ENCODE results near the gene EEF1AKMT3. TPM values are rescaled to one million over a fixed set of nuclear protein-coding genes. Genes with fewer than 3 reads are reported as not detected.

EEF1AKMT3 gene
- total and polyA plus RNA-seq, 2 experiments from 2014 or later: 1.3 to 5.3 TPM

DNA sequence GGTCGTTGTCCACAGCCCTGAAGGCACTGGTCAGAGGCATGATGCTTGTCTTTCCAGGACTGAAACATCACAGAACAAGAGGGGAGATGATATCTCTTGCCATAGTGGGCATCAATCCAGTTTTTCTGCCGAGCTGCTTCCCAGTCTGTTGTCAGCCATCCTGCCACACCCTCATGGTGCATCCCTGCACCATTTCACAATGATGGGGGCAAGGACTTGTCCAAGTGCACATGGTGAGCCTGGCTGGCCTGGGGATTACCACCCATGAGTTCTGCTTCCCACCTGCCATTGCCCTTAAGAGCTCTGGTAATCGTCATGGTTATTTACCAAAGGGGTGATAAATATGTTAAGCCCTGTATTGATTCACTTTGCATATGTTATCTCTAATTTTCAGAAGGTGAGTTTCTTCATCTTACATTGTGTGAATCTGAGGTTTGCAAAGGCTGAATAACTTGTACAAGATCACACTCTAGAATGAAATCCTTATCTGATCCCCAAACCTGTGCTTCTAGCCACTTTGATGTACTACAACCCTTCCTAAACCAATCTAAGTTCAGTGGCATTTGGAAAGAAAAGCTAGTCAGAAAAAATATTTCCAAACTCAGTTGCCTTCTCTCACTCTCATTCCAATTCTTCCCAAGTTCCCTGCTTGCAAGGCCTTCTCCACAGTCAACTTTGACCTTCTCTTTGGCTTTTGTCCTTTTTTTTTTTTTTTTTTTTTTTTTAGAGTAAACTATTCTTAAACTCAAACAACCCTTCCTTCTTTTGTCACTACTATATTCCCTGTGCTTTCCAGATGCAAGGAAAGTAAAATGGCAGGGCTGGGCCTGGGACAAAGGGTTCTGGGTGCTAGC is 43.8 kb downstream of the EEF1AKMT3 start (continued):
- TF ChIP-seq, protein P1, sequence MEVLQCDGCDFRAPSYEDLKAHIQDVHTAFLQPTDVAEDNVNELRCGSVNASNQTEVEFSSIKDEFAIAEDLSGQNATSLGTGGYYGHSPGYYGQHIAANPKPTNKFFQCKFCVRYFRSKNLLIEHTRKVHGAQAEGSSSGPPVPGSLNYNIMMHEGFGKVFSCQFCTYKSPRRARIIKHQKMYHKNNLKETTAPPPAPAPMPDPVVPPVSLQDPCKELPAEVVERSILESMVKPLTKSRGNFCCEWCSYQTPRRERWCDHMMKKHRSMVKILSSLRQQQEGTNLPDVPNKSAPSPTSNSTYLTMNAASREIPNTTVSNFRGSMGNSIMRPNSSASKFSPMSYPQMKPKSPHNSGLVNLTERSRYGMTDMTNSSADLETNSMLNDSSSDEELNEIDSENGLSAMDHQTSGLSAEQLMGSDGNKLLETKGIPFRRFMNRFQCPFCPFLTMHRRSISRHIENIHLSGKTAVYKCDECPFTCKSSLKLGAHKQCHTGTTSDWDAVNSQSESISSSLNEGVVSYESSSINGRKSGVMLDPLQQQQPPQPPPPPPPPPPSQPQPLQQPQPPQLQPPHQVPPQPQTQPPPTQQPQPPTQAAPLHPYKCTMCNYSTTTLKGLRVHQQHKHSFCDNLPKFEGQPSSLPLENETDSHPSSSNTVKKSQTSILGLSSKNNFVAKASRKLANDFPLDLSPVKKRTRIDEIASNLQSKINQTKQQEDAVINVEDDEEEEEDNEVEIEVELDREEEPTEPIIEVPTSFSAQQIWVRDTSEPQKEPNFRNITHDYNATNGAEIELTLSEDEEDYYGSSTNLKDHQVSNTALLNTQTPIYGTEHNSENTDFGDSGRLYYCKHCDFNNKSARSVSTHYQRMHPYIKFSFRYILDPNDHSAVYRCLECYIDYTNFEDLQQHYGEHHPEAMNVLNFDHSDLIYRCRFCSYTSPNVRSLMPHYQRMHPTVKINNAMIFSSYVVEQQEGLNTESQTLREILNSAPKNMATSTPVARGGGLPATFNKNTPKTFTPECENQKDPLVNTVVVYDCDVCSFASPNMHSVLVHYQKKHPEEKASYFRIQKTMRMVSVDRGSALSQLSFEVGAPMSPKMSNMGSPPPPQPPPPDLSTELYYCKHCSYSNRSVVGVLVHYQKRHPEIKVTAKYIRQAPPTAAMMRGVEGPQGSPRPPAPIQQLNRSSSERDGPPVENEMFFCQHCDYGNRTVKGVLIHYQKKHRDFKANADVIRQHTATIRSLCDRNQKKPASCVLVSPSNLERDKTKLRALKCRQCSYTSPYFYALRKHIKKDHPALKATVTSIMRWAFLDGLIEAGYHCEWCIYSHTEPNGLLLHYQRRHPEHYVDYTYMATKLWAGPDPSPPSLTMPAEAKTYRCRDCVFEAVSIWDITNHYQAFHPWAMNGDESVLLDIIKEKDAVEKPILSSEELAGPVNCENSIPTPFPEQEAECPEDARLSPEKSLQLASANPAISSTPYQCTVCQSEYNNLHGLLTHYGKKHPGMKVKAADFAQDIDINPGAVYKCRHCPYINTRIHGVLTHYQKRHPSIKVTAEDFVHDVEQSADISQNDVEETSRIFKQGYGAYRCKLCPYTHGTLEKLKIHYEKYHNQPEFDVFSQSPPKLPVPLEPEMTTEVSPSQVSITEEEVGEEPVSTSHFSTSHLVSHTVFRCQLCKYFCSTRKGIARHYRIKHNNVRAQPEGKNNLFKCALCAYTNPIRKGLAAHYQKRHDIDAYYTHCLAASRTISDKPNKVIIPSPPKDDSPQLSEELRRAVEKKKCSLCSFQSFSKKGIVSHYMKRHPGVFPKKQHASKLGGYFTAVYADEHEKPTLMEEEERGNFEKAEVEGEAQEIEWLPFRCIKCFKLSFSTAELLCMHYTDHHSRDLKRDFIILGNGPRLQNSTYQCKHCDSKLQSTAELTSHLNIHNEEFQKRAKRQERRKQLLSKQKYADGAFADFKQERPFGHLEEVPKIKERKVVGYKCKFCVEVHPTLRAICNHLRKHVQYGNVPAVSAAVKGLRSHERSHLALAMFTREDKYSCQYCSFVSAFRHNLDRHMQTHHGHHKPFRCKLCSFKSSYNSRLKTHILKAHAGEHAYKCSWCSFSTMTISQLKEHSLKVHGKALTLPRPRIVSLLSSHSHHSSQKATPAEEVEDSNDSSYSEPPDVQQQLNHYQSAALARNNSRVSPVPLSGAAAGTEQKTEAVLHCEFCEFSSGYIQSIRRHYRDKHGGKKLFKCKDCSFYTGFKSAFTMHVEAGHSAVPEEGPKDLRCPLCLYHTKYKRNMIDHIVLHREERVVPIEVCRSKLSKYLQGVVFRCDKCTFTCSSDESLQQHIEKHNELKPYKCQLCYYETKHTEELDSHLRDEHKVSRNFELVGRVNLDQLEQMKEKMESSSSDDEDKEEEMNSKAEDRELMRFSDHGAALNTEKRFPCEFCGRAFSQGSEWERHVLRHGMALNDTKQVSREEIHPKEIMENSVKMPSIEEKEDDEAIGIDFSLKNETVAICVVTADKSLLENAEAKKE (CRISPR knock-in tag; IDR thresholded peaks at IDR 0.05): no peak
- TF ChIP-seq ZNF114 (CRISPR knock-in tag; IDR thresholded peaks at IDR 0.05): no peak

DNA sequence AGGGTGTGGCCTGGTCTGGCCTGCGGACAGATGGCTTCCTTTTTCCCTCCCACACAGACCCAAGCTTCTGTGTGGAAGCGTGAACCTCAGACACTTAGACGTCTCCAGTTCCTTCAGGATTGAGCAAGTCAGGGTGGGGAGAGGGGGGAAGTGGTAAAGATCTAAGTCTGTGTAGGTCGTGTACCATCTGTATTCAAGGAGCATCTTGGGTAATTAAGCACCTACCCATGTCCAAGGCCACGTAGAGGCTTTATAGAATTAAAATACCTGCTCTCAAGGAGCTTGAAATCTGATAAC is 44.4 kb downstream of the EEF1AKMT3 start:
- no peaks in the 10 kb centered on the region; the same call in 1 of the 2 replicates for H3K9me2 ChIP-seq (ENCODE audit: insufficient read depth)
- DNase-seq (ENCODE audit: low spot score) (no peak), ATAC-seq (no peak)
- H3K4me1 ChIP-seq (ENCODE audit: insufficient read depth): 0 out of 2 replicates have a peak, but pooled peaks cover 5% of the 10 kb centered on the region
- no peaks in the 10 kb centered on the region for H3K27me3 ChIP-seq (ENCODE audit: insufficient read depth)
- H3K4me2 ChIP-seq: no peak overlapping the region
- H3K4me1 Mint-ChIP-seq: peaks cover 11% of the 10 kb centered on the region
- H3K79me2 ChIP-seq (replicated peaks; ENCODE audit: insufficient read depth): no peaks in the 10 kb centered on the region
- H3K9me3 Mint-ChIP-seq: no peaks in the 10 kb centered on the region
- no peak overlapping the region for H3K27ac ChIP-seq (ENCODE audit: low read depth)
- no peaks in the 10 kb centered on the region for H3K36me3 ChIP-seq (ENCODE audit: insufficient read depth)
- no peak overlapping the region for H3K27ac Mint-ChIP-seq
- no peak overlapping the region for H2AFZ ChIP-seq
- H3K27me3 Mint-ChIP-seq (ENCODE audit: insufficient read depth, low read depth, poor library complexity): peaks cover 19% of the 10 kb centered on the region
- peaks cover 16% of the 10 kb centered on the region; the same call in 2 of the 3 replicates for H3K36me3 Mint-ChIP-seq (ENCODE audit: low read depth)
- no peak overlapping the region for H3K4me3 Mint-ChIP-seq
- H4K20me1 ChIP-seq (replicated peaks; ENCODE audit: insufficient read depth): no peaks in the 10 kb centered on the region; the same call in 1 of the 2 replicates
- no peak overlapping the region for H3K4me3 ChIP-seq
- peaks cover 7% of the 10 kb centered on the region; the same call in 1 of the 2 replicates for H3F3A ChIP-seq (replicated peaks; ENCODE audit: low read depth)
- no peak for TF ChIP-seq EZH2phosphoT487 (IDR thresholded peaks at IDR 0.05; ENCODE audit: unreplicated experiment)
- no peak for TF ChIP-seq ZNF114 (CRISPR knock-in tag; IDR thresholded peaks at IDR 0.05)
- TF ChIP-seq ZNF331 (CRISPR knock-in tag; IDR thresholded peaks at IDR 0.05; ENCODE audit: low read depth): no peak
- TF ChIP-seq NANOG (IDR thresholded peaks at IDR 0.05; ENCODE audit: borderline replicate concordance): no peak
- TF ChIP-seq, protein P2, sequence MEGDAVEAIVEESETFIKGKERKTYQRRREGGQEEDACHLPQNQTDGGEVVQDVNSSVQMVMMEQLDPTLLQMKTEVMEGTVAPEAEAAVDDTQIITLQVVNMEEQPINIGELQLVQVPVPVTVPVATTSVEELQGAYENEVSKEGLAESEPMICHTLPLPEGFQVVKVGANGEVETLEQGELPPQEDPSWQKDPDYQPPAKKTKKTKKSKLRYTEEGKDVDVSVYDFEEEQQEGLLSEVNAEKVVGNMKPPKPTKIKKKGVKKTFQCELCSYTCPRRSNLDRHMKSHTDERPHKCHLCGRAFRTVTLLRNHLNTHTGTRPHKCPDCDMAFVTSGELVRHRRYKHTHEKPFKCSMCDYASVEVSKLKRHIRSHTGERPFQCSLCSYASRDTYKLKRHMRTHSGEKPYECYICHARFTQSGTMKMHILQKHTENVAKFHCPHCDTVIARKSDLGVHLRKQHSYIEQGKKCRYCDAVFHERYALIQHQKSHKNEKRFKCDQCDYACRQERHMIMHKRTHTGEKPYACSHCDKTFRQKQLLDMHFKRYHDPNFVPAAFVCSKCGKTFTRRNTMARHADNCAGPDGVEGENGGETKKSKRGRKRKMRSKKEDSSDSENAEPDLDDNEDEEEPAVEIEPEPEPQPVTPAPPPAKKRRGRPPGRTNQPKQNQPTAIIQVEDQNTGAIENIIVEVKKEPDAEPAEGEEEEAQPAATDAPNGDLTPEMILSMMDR (conservative IDR thresholded peaks at IDR 0.05; ENCODE audit: low read depth in 2 of 2): no peak
- no peak for TF ChIP-seq EZH2 (IDR thresholded peaks at IDR 0.05; ENCODE audit: low read depth, unreplicated experiment)
- TF ChIP-seq, protein P3, sequence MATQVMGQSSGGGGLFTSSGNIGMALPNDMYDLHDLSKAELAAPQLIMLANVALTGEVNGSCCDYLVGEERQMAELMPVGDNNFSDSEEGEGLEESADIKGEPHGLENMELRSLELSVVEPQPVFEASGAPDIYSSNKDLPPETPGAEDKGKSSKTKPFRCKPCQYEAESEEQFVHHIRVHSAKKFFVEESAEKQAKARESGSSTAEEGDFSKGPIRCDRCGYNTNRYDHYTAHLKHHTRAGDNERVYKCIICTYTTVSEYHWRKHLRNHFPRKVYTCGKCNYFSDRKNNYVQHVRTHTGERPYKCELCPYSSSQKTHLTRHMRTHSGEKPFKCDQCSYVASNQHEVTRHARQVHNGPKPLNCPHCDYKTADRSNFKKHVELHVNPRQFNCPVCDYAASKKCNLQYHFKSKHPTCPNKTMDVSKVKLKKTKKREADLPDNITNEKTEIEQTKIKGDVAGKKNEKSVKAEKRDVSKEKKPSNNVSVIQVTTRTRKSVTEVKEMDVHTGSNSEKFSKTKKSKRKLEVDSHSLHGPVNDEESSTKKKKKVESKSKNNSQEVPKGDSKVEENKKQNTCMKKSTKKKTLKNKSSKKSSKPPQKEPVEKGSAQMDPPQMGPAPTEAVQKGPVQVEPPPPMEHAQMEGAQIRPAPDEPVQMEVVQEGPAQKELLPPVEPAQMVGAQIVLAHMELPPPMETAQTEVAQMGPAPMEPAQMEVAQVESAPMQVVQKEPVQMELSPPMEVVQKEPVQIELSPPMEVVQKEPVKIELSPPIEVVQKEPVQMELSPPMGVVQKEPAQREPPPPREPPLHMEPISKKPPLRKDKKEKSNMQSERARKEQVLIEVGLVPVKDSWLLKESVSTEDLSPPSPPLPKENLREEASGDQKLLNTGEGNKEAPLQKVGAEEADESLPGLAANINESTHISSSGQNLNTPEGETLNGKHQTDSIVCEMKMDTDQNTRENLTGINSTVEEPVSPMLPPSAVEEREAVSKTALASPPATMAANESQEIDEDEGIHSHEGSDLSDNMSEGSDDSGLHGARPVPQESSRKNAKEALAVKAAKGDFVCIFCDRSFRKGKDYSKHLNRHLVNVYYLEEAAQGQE (IDR thresholded peaks at IDR 0.05; ENCODE audit: unreplicated experiment): no peak
- TF ChIP-seq, protein P4, sequence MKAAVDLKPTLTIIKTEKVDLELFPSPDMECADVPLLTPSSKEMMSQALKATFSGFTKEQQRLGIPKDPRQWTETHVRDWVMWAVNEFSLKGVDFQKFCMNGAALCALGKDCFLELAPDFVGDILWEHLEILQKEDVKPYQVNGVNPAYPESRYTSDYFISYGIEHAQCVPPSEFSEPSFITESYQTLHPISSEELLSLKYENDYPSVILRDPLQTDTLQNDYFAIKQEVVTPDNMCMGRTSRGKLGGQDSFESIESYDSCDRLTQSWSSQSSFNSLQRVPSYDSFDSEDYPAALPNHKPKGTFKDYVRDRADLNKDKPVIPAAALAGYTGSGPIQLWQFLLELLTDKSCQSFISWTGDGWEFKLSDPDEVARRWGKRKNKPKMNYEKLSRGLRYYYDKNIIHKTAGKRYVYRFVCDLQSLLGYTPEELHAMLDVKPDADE (IDR thresholded peaks at IDR 0.05): no peak
- no peak for TF ChIP-seq STAT1 (IDR thresholded peaks at IDR 0.05; ENCODE audit: unreplicated experiment)
